Stimulated activated CD4-positive, alpha-beta T cell treated with anti-CD3 and anti-CD28 coated beads, Interleukin-2, amount 100 ng/mL, for 48 hours (primary cell): Measurements from ENCODE around the gene CROCC.

Experiments
- DNase-seq, 2 donors: peaks; one replicate each; pipeline ENCODE4 v3.0.0-alpha.2; 2020

Gene CROCC

DNA sequence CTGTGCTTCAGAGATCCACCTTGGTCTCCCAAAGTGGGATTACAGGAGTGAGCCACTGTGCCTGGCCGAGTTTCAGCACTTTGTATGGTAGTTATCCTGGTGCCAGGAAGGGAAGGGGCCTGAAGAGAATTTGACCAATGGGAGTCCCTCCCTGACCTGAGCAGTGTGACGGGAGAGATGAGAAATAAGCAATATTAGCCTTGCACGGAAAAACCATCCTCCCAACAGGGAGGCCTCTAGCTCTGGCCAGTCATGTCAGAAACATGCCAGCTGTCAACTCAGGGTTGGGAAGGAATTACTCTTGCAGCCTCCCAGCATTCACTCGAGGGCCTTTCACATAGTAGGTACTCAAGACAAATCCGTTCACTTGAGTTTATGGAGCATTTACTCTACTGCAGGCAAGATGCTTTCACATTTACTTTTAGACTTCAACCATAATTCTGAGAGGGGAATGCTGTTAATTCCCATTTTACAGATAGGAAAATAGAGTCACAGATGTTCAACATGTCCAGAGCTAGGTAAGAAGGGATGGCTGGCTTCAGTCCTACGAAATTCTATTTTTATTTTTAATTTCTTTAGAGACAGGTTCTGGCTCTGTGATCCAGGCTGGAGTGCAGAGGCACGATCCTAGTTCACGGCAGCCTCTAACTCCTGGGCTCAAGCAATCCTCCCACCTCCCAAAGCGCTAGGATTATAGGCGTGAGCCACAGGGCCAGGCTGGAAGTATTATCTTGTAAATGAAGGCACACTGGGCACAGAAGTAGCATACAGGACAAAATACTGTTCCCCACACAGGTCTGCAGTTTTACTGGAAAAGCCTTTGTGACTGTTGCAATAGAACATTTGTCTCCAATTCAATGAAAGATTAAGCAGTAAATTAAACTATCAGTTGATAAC is 93.2 kb downstream of the CROCC start:
- no peak for DNase-seq

DNA sequence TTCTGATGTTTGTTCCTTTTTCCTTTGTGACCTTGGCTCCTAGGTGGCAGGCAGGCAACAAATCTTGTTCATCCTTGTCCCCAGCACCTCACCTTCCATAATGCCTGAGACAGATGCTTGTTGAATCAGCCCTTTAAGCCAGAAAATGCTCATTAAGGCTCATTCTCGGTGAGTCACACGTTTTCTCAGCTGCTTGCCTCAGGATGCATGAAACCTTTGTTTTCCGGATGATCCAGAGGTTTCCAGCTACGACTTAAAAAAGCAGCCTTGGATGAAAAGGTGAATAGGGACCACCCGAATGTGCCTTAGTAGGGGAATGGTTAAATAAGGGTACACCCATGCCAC is 94.6 kb downstream of the CROCC start:
- DNase-seq, result no peak

DNA sequence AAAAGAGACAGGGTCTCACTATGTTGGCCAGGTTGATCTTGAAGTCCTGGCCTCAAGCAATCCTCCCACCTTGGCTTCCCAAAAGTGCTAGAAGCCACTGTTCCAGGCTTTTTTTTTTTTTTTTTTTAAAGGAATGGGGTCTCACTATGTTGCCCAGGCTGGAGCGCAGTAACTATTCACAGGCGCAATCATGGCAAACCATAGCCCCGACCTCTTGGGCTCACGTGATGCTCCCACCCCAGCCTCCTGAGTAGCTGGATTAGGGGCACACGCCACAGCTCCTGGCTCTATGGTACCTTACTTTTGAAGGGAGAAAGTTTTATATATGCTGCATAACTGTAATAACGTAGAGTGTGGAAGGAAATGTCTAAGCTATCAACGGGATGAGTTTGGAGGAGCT is 95.7 kb downstream of the CROCC start:
- DNase-seq, result no peak

DNA sequence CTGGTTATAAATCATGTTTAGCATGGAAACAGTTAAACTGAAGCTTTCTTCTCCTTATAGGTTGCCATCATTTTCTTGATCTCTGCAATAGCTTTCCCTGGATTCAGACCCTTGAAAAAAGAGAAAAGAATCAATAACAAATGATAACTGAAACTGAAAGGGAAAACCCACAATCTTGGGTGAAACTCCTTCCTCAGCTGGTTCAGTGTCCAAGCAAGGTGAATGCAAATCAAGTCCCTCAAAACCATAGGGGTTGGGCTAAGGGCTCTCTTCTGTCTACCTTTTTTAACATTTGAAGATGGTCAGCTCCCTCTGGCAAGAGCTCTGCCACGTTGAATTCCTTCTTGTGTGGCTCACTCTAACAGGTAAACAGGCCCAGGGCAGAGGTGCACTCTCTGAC is 97.1 kb downstream of the CROCC start:
- no peak for DNase-seq

DNA sequence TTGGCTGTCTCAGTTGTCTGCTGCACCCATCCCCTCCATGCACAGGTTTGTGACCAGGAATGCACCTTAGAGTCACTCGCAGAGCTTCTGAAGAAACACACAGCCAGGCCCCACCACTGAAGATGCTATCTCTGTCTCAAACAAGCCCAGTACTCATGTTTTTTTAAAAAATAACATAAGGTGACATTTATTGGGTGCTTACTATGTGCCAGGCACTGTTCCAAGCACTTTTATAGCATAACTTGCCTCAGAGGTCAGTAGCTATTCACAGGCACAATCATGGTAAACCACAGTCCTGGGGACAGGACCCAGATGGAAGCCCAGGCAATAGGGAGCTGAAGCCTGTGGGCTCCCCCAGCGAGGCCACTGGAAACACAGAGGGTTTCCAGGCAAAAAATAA is 98.8 kb downstream of the CROCC start:
- DNase-seq, result no peak

DNA sequence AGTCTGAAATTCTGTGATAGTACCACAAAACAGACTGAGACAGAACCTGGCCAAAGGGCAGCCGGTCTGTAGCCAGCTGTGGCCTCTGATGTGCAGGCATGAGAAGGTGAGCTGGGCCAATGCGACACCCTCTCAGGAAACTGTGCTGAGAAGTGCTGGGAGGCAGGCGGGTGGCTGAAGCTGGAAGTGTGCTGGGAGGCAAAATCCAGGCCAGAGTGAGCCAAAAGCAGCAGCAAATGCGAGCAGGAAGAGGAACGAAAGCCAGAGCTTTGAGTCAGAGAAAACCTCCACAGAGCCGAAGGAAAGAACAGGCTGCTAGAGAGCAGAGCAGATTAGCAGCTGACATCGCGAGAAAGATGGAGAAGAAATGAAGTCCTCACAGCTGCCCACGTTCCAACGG is 100.2 kb downstream of the CROCC start:
- no peak for DNase-seq
